ENCODE data around the gene AGAP1.

Gene AGAP1

DNA sequence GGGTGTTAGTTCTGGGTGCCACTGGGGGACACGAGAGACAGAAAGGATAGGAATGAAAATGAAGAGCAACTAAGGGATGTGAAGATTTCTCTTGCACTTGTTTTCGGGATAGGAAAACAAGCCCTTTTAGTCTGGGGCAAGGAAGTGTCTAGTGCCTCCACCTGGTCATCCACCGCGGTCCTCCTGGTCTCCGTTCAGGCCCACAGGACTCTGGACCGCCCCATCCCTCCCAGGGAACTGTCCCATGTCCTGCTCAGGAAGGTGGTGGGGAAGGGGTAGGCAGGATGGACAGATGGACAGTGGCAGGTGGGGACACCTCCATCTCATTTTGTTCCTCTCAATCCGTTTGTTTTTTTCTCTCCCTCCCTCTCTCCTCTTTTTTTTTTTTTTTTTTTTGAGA, 45.9 kb downstream of the AGAP1 start:
- ATAC-seq: no peak
- no peaks in the 10 kb centered on the region for H3K4me1 Mint-ChIP-seq

DNA sequence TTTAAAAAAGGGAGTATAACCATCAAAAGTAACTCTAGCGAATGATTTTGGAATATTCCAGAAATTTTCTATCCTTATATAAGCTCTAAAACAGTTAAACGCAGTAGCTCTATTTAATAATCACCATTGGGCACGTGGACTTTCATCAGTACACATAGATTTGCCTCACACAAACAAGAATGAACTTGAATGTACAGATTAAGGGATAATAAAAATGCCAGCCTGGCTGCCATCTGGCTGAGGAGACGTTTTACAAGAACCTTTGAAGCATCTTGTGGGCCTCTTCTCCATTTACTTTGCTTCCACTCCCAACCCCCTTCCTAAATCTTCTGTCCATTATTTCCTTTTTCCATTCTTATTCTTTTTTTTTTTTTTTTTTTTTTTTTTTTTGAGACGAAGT, 47.2 kb downstream of the AGAP1 start:
- H3K4me1 Mint-ChIP-seq: no peaks in the 10 kb centered on the region
- DNase-seq (no peak), ATAC-seq (no peak)
- no peaks in the 10 kb centered on the region for H3K36me3 Mint-ChIP-seq (ENCODE audit: low read depth)
- H3K4me3 Mint-ChIP-seq: no peak overlapping the region
- H3K27ac Mint-ChIP-seq: no peak overlapping the region
- no peaks in the 10 kb centered on the region for H3K9me3 Mint-ChIP-seq
- H3K27me3 Mint-ChIP-seq: peaks cover 7% of the 10 kb centered on the region

More for the DNA sequence above, 45.9 kb downstream of the AGAP1 start:
- DNase-seq: no peak
- no peaks in the 10 kb centered on the region for H3K36me3 Mint-ChIP-seq (ENCODE audit: low read depth)
- no peaks in the 10 kb centered on the region for H3K9me3 Mint-ChIP-seq
- H3K27ac Mint-ChIP-seq: no peak overlapping the region
- H3K27me3 Mint-ChIP-seq: peaks cover 7% of the 10 kb centered on the region
- no peak overlapping the region for H3K4me3 Mint-ChIP-seq

DNA sequence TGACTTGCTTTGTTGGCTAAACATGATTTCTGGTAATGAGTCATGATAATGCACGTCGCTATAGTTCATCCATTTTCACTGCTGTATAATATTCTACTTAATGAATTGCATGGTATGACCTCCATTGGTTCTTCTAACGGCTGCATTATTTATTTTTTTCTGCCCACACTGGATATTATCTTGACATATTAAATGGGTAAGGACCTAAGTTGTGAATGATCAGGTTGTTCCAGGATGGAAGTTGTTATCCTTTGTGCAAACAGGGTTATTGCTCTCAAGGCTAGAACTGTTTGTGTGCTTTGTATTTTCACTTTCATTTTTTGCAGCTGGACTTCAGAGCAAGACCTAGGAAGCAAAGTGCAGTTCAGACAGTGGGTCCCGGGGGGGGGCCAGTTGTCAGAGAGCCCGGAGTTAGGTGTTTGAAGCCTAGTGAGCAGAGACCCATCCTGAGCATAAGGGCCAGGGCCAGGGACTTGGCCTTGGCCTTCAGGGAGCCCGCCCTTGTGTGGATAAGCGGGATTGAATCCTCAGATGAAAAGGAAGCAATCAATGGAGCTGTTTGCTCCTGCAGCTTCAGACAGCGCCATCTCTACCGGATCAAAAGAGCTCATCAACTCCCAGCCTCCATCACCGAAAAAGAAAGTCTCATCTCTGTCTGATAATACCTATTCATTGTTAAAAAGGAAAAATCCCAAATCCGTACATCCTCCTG, 48.2 kb downstream of the AGAP1 start:
- ATAC-seq (no peak), DNase-seq (no peak)
- Mint-ChIP-seq H3K4me3 (no peak overlapping the region), H3K27me3 (peaks cover 4% of the 10 kb centered on the region), H3K4me1 (no peaks in the 10 kb centered on the region), H3K36me3 (ENCODE audit: low read depth) (no peaks in the 10 kb centered on the region), H3K27ac (no peak overlapping the region), H3K9me3 (no peaks in the 10 kb centered on the region)

DNA sequence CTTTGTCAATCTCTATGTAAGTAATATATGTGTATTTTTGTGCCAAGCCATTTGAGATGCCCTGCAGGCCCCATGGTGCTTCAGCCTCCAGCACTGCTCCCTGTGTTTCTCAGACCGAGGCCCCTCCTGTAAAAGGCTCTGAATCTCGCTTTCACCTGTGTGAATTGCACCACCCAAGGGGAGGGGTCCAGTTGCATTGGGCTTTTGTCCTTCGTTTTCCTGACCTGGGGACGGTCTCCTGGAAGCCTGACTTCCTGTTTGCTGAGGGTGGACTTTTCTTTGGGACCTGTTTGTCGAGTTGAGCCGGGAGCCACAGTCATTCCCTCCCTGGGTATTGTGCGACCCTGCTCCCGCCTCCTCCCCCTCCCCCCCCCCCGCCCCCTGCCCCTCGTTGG, 48.9 kb downstream of the AGAP1 start:
- H3K4me3 Mint-ChIP-seq: no peak overlapping the region
- no peaks in the 10 kb centered on the region for H3K9me3 Mint-ChIP-seq
- H3K36me3 Mint-ChIP-seq (ENCODE audit: low read depth): no peaks in the 10 kb centered on the region
- H3K27ac Mint-ChIP-seq: no peak overlapping the region
- H3K4me1 Mint-ChIP-seq: no peaks in the 10 kb centered on the region
- no peak for DNase-seq
- H3K27me3 Mint-ChIP-seq: peaks cover 4% of the 10 kb centered on the region
- no peak for ATAC-seq

DNA sequence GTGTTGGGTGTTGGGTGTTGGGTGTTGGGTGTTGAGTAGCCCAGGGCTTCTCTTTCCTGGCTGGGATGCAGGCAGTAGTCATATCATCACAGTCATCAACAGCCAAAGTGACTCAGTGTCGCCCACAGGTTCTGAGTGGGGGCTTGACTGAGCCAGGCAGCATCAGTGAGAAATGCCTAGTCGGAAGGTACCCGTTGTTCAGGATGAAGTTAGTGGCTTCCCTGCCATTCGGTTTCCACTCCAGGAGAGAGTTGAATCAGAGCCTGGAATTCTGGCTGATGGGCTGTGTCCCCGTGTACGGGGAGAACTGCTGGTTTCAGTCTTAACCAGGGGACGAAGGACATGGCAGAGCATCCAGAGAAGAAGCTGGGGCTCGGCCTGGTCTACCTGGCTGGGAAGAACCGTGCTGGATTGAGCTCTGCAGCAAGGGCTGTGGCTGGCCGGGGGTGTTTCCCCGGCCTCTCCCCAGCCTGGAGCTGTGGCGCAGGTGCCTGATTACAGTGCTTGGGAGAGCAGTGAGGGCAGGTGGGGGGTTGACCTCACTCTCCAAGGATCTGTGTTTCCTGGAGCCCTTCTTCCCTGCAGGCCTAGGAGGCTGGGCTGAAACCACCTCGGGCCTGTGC, 49.4 kb downstream of the AGAP1 start:
- Mint-ChIP-seq H3K4me1 (no peaks in the 10 kb centered on the region), H3K36me3 (ENCODE audit: low read depth) (no peaks in the 10 kb centered on the region), H3K4me3 (no peak overlapping the region), H3K27ac (no peak overlapping the region), H3K27me3 (peaks cover 4% of the 10 kb centered on the region), H3K9me3 (no peaks in the 10 kb centered on the region)
- DNase-seq: no peak
- no peak for ATAC-seq

DNA sequence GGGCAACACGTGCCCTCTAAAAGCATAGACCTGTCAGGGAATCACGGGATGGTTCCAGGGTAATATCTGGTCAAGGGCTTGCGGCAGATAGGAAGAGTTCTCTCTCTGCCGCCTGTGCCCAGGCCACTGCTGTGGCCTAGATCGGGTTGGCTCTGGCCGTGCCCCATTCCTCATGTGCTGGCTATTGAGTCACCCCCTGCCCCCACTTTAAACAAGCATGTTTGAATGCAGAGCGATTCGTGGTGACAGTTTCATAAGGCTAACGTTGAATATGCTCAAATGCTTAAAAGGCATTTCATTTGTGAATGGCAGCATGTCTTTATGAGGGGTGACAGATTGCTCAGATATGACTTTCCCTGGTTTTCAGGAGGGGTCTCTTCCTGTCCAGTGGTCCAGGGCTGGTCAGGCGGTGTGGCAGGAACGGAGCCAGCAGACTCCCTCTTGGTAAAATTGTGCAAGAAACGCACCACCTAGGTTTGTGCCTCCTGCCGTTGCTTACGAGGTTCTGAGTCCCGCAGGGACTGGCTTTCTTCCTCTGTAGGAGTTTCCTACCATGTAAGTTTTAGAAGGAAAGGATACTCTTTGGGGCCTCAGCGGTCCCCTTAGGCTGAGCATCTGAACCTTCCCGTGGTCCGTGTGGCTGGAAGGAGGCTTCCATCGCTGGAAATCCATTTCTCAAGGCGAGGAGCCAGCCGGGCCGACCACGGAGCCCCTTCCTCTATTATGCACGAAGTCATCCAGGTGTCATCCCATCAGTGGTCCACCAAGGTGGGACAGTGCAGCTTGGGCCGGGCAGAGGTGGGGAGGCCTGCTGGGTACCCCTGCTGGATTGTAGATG, 50.2 kb downstream of the AGAP1 start:
- no peak for ATAC-seq
- Mint-ChIP-seq H3K4me1 (no peaks in the 10 kb centered on the region), H3K27ac (no peak overlapping the region)

DNA sequence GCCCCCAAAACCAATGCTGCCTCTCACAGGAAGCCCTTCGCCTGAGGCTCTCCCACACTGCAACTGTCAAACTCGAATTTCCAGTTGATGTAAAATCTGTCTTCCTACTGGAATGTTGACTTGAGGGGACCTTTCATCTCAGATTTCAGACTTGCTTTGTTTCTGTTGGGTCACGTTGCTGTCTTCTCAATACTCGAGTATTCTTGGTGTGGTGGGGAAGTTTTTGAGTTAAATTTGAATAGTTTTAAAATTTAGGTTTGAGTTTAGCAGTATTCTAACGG, 50.8 kb downstream of the AGAP1 start:
- Mint-ChIP-seq H3K36me3 (ENCODE audit: low read depth) (no peaks in the 10 kb centered on the region), H3K27ac (no peak overlapping the region), H3K27me3 (peaks cover under 1% of the 10 kb centered on the region), H3K4me3 (no peak overlapping the region), H3K4me1 (no peaks in the 10 kb centered on the region), H3K9me3 (no peaks in the 10 kb centered on the region)
- ATAC-seq (no peak), DNase-seq (no peak)

More for the DNA sequence above, 50.2 kb downstream of the AGAP1 start:
- Mint-ChIP-seq H3K9me3 (no peaks in the 10 kb centered on the region), H3K36me3 (ENCODE audit: low read depth) (no peaks in the 10 kb centered on the region), H3K4me3 (no peak overlapping the region), H3K27me3 (peaks cover 4% of the 10 kb centered on the region)
- no peak for DNase-seq

DNA sequence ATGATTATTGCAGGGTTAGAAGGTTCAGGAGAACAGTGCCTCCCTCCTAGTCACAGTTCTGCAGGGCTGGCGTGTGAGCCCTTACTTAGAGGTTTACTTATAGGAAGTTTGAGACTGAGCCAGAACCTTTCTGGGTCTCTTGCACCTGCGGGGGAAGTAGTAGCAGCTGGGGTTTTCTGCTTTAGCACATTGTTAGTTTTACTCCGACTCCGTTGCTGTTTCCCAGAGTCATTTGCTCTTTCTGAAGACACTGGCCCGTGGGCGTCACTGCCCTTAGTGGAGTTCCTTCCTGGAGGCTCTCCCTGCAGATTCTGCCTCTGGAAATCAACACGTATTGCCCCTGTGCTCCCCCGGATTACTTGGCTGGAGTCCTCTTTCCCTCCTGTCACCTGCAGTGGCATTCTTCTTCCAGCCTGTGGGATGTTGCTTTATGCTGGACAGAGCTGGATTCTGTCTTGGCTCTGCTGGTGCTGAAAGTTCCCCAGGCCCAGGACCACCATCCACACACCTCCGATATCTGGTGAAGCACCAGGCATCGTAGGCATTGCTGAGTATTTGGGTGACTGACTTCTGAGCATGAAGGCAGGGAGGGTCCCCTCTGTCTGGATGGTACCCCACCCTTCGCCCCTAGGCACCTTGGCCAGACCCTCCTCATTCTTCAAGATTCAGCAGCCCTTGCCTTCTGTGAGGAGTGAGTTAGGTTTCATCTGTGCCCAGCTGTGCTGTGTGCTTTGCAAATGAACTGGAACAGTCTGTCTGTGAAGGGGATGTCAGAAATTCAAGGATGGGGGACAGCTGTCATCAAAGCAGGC, 51.7 kb downstream of the AGAP1 start:
- ATAC-seq: no peak
- H3K9me3 Mint-ChIP-seq: no peaks in the 10 kb centered on the region
- H3K27me3 Mint-ChIP-seq: no peaks in the 10 kb centered on the region
- H3K4me1 Mint-ChIP-seq: no peaks in the 10 kb centered on the region
- no peak overlapping the region for H3K4me3 Mint-ChIP-seq
- no peaks in the 10 kb centered on the region for H3K36me3 Mint-ChIP-seq (ENCODE audit: low read depth)
- no peak overlapping the region for H3K27ac Mint-ChIP-seq
- DNase-seq: no peak

DNA sequence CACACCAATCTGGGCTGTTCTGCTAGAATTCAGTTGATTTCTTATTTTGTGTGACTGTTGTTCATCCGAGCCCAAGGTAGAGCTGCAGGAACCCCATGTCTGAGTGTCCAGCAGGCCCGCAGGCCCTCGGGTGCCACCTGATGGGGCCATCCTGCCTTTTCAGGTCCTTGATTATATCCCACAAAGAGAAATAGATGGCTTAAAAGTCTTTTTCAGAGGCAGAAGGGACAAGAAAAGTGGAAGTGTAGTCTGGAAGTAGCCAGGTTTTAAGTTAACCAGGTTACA, 52.2 kb downstream of the AGAP1 start:
- DNase-seq (no peak), ATAC-seq (no peak)
- Mint-ChIP-seq H3K36me3 (ENCODE audit: low read depth) (no peaks in the 10 kb centered on the region), H3K4me1 (no peaks in the 10 kb centered on the region), H3K27me3 (no peaks in the 10 kb centered on the region), H3K9me3 (no peaks in the 10 kb centered on the region), H3K4me3 (no peak overlapping the region), H3K27ac (no peak overlapping the region)

DNA sequence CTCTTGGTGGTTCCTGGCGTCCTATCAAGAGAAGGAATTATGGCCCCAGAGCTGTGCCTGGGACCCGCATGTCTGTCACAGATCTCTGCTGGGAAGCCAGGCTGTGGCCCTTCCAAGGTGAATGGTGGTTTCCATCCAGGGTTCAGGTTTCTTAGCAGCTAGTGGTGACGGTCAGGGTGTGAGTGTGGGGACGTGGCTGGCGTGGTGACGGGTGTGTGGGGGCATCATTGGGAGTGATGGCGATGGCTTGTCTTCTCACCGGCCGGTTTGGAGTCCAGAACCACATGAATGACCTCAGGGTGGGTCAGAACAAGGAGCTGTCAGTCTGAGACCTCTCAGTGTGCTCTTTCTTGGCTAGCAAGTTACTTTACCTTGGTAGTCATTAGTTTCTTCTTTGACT, 52.6 kb downstream of the AGAP1 start:
- DNase-seq (no peak), ATAC-seq (no peak)
- Mint-ChIP-seq H3K9me3 (no peaks in the 10 kb centered on the region), H3K27ac (no peak overlapping the region), H3K4me3 (no peak overlapping the region), H3K27me3 (no peaks in the 10 kb centered on the region), H3K36me3 (ENCODE audit: low read depth) (no peaks in the 10 kb centered on the region), H3K4me1 (no peaks in the 10 kb centered on the region)

DNA sequence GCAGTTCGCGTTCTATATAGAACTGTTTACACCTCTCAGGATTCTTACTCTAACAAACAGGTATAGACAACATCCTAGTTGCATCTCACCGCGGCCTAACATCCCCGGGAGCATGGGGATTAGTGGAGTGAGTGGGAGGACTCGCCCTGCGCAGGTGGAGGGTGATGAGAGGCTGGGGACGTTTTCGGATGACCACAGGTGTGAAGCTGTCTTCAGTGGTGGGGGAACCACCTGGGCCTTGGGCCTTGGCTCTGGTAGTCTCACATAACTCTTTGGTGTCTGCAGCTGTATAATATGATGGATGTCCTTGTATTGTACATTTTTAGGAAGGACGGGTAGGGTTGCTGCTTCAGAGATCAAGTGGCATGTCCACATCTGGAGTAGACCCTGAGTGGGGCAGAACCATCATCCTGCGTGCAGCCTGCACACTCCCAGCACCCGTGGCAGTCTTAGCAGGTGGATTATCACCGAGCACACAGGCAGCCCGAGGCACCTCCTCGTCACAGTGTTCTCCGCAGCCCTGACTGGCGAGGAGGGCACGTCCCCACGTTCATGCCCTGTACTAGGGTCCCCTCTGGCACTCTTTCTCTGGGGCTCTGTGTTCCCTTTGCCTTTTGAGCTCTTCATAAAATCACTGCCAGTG, 56.0 kb downstream of the AGAP1 start:
- H3K4me3 Mint-ChIP-seq: no peak overlapping the region
- no peaks in the 10 kb centered on the region for H3K9me3 Mint-ChIP-seq
- DNase-seq (no peak), ATAC-seq (no peak)
- no peak overlapping the region for H3K27ac Mint-ChIP-seq
- no peaks in the 10 kb centered on the region for H3K36me3 Mint-ChIP-seq (ENCODE audit: low read depth)
- H3K4me1 Mint-ChIP-seq: no peaks in the 10 kb centered on the region
- H3K27me3 Mint-ChIP-seq: peaks cover 10% of the 10 kb centered on the region

DNA sequence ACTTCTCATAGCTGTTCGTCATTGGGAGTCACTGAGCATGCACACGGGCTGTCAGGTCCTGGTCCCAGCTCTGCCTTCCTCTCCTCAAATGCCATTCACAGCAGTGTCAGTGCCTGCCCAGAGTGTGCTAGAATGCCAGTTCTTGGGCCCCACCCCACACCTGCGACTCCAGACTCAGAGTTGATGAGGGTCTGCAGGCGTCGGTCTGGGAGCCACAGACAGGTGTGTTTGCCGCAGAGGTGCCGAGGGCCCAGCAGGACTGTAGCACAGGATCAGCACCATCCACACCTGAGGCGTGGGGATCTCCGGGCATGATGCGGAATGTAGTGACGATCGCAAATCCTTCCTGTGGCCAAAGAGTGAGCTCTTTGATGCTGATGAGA, 56.5 kb downstream of the AGAP1 start:
- ATAC-seq (no peak), DNase-seq (no peak)
- H3K9me3 Mint-ChIP-seq: no peaks in the 10 kb centered on the region
- no peak overlapping the region for H3K4me3 Mint-ChIP-seq
- no peaks in the 10 kb centered on the region for H3K36me3 Mint-ChIP-seq (ENCODE audit: low read depth)
- H3K27me3 Mint-ChIP-seq: peaks cover 10% of the 10 kb centered on the region
- no peak overlapping the region for H3K27ac Mint-ChIP-seq
- H3K4me1 Mint-ChIP-seq: no peaks in the 10 kb centered on the region

DNA sequence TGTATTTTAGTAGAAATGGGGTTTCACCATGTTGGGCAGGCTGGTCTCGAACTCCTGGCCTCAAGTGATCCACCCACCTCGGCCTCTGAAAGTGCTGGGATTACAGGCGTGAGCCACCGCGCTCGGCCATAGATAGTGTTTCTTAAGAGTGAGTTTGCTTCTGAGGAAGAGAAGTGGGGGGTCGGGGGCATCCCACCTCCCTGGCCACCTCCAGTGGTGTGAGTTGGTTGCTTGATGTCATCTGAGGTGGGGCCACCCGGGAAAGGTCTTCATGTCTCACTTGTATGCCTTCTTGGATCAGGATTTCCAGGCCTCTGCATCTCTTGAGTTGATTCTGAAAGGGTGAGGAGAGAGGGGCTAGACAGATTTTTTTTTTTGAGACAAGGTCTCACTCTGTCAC, 57.1 kb downstream of the AGAP1 start:
- DNase-seq (no peak), ATAC-seq (no peak)
- no peak overlapping the region for H3K27ac Mint-ChIP-seq
- H3K27me3 Mint-ChIP-seq: peaks cover 12% of the 10 kb centered on the region
- H3K36me3 Mint-ChIP-seq (ENCODE audit: low read depth): no peaks in the 10 kb centered on the region
- no peaks in the 10 kb centered on the region for H3K9me3 Mint-ChIP-seq
- no peaks in the 10 kb centered on the region for H3K4me1 Mint-ChIP-seq
- H3K4me3 Mint-ChIP-seq: no peak overlapping the region

DNA sequence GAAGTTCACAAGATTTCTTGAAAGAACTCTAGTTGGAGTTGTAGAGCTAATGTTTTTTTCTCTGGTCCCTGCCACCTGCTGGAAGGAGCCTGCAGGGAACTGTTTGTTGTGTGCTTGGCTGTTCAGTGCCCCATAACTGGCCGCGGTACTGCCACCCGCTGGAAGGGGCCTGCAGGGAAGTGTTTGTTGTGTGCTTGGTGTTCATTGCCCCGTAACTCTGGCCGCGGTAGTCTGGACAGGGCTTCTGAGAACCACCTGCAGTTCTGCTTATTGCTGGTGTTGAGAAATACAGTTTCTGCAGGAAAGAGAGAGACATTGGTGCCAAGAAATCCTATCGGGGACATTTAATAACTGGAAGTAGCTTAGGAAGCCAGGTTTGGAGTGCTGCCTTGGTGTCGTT, 58.1 kb downstream of the AGAP1 start:
- DNase-seq: no peak

More for the DNA sequence above, 58.1 kb downstream of the AGAP1 start:
- no peak overlapping the region for H3K4me3 Mint-ChIP-seq
- ATAC-seq: no peak
- no peaks in the 10 kb centered on the region for H3K36me3 Mint-ChIP-seq (ENCODE audit: low read depth)
- H3K9me3 Mint-ChIP-seq: no peaks in the 10 kb centered on the region
- no peaks in the 10 kb centered on the region for H3K4me1 Mint-ChIP-seq
- peaks cover 12% of the 10 kb centered on the region for H3K27me3 Mint-ChIP-seq
- no peak overlapping the region for H3K27ac Mint-ChIP-seq
